ENCODE results near the gene ZNF611. TPM values are rescaled to one million over a fixed set of nuclear protein-coding genes. Genes with fewer than 3 reads are reported as not detected.

ZNF611 gene
- total RNA-seq (2014; rRNA removed; shearing (Covaris generic)) = 4.7 and 7.4 TPM in 2 replicates

GRCh38 chr19:52734893-52735661 lies at the start of gene ZNF611:
Gene ZNF611 (minus strand): TSS chr19:52735044. CDS start chr19:52715894, 19,150 bp downstream.

Other genes starting within 250 kb of the ZNF611 start
- gene ZNF808, start 207.4 kb downstream of the ZNF611 start, total RNA-seq (2014; rRNA removed; shearing (Covaris generic)) = 10.9 TPM in 2 replicates
- 5.5 and 6.3 TPM in 2 replicates for gene ZNF701, start 164.8 kb downstream of the ZNF611 start, total RNA-seq (2014; rRNA removed; shearing (Covaris generic))
- 29.2 and 33.8 TPM in 2 replicates for gene ZNF83, start 96.7 kb downstream of the ZNF611 start, total RNA-seq (2014; rRNA removed; shearing (Covaris generic))
- 2.0 and 3.9 TPM in 2 replicates for gene ZNF600, start 51.7 kb upstream of the ZNF611 start, total RNA-seq (2014; rRNA removed; shearing (Covaris generic))
- 9.6 and 10.2 TPM in 2 replicates for gene ZNF28, start 86.6 kb upstream of the ZNF611 start, total RNA-seq (2014; rRNA removed; shearing (Covaris generic))
- gene ZNF468, start 122.6 kb upstream of the ZNF611 start, total RNA-seq (2014; rRNA removed; shearing (Covaris generic)) = 18.0 and 20.5 TPM in 2 replicates
- gene ZNF320, start 162.6 kb upstream of the ZNF611 start, total RNA-seq (2014; rRNA removed; shearing (Covaris generic)) = 19.3 and 20.1 TPM in 2 replicates
- gene ZNF888, start 188.4 kb upstream of the ZNF611 start, total RNA-seq (2014; rRNA removed; shearing (Covaris generic)) = 2.7 and 4.0 TPM in 2 replicates
- gene ZNF816, start 227.8 kb upstream of the ZNF611 start, total RNA-seq (2014; rRNA removed; shearing (Covaris generic)) = 3.6 and 7.1 TPM in 2 replicates